ENCODE data around the gene ZNF414.
A peak's percentile ranks its signal among the peaks of the same experiment; 100 is the strongest.
"Not testable (repeated sequence)": the region's sequence is repeated elsewhere in the genome, so short reads cannot be mapped to it uniquely, and the experiment has no call there.

Gene ZNF414

GRCh38 chr19:8513687-8514504 is at the start of gene ZNF414:
TSS of gene ZNF414 (minus strand) at chr19:8514167. CDS start at chr19:8514046, 121 bp downstream.
- DNase-seq = peak; percentile 91

GRCh38 chr19:8561075-8561764 is 47.3 kb upstream of the ZNF414 start:
- no peak for DNase-seq

GRCh38 chr19:8558325-8558724 is 44.4 kb upstream of the ZNF414 start:
- DNase-seq = no peak

- no peak for DNase-seq
Observed at GRCh38 chr19:8557642-8558238, 43.8 kb upstream of the ZNF414 start.

- DNase-seq = not testable (repeated sequence)
Observed at GRCh38 chr19:8553729-8554128, 39.8 kb upstream of the ZNF414 start.

- DNase-seq = no peak
Observed at GRCh38 chr19:8552810-8553209, 38.8 kb upstream of the ZNF414 start.

GRCh38 chr19:8550070-8550469 is 36.1 kb upstream of the ZNF414 start:
- no peak for DNase-seq

GRCh38 chr19:8545743-8546142 is 31.8 kb upstream of the ZNF414 start:
- DNase-seq = no peak

GRCh38 chr19:8544168-8544567 is 30.2 kb upstream of the ZNF414 start:
- no peak for DNase-seq

GRCh38 chr19:8539621-8540149 is 25.7 kb upstream of the ZNF414 start:
- no peak for DNase-seq

- DNase-seq = no peak
Observed at GRCh38 chr19:8537099-8537498, 23.1 kb upstream of the ZNF414 start.

- DNase-seq = no peak
Observed at GRCh38 chr19:8536282-8536681, 22.3 kb upstream of the ZNF414 start.

- DNase-seq = no peak
Observed at GRCh38 chr19:8532225-8532624, 18.3 kb upstream of the ZNF414 start.

GRCh38 chr19:8531470-8531869 is 17.5 kb upstream of the ZNF414 start:
- DNase-seq = no peak

GRCh38 chr19:8530061-8530679 is 16.2 kb upstream of the ZNF414 start:
- no peak for DNase-seq

GRCh38 chr19:8529369-8530006 is 15.5 kb upstream of the ZNF414 start:
- DNase-seq = no peak

- DNase-seq = no peak
Observed at GRCh38 chr19:8528500-8528899, 14.5 kb upstream of the ZNF414 start.

- no peak for DNase-seq
Observed at GRCh38 chr19:8526345-8527091, 12.6 kb upstream of the ZNF414 start.

- no peak for DNase-seq
Observed at GRCh38 chr19:8525401-8525684, 11.4 kb upstream of the ZNF414 start.

- no peak for DNase-seq
Observed at GRCh38 chr19:8519388-8519787, 5.4 kb upstream of the ZNF414 start.

- no peak for DNase-seq
Observed at GRCh38 chr19:8518536-8518935, 4.6 kb upstream of the ZNF414 start.

All from COR-L47 (cell line).